ENCODE data around the gene CBLC. TPM values are rescaled to one million over a fixed set of nuclear protein-coding genes. Genes with fewer than 3 reads are reported as not detected.

CBLC gene
- total RNA-seq, 2 experiments from 2014 or later: not detected

- Mint-ChIP-seq H3K4me3 (no peak overlapping the region), H3K27ac (no peak overlapping the region), H3K9me3 (no peaks in the 10 kb centered on the region), H3K4me1 (ENCODE audit: low read depth) (peaks cover 6% of the 10 kb centered on the region), H3K27me3 (peaks cover 6% of the 10 kb centered on the region), H3K36me3 (ENCODE audit: low read depth) (no peaks in the 10 kb centered on the region)
- no peaks in the 10 kb centered on the region for H3K36me3 ChIP-seq (ENCODE audit: insufficient read depth, low read length)
- ChIA-PET POLR2A (interaction anchor here (1.2 kb wide), 1 partner anchor 59 kb away, joined by 3 read pairs; no protein-coding TSS in a partner anchor), CTCF (interaction anchor here (2.9 kb wide), 1 partner anchor 59 kb away, joined by 20 read pairs; no protein-coding TSS in a partner anchor)
- peaks cover 10% of the 10 kb centered on the region for H3K4me1 ChIP-seq (ENCODE audit: insufficient read depth, low read length)
- H3K9me3 ChIP-seq (ENCODE audit: control insufficient read depth in 1 of 2, insufficient read depth in 1 of 2, low read length in 2 of 2): no peaks in the 10 kb centered on the region
- no peak for DNase-seq
- no peak overlapping the region for H3K27ac ChIP-seq (ENCODE audit: low read depth in 1 of 2, low read length in 2 of 2)
- no peak for ATAC-seq (ENCODE audit: poor library complexity)
- no peak overlapping the region for H3K4me3 ChIP-seq (ENCODE audit: low read length)
- intact Hi-C loops (cut with DNase I, micrococcal nuclease): no loop called here
- TF ChIP-seq CTCF (IDR thresholded peaks at IDR 0.05): no peak
- H3K27me3 ChIP-seq (ENCODE audit: control insufficient read depth in 1 of 2, insufficient read depth in 2 of 2, low read length in 2 of 2): peaks cover 0 to 3% of the 10 kb centered on the region in 2 experiments
Observed at GRCh38 chr19:44782729-44783128, 5.0 kb downstream of the CBLC start.

- H3K4me3 Mint-ChIP-seq: no peak overlapping the region
- ATAC-seq (ENCODE audit: poor library complexity) (no peak), DNase-seq (no peak)
- peaks cover 6% of the 10 kb centered on the region for H3K27me3 Mint-ChIP-seq
- H3K4me1 Mint-ChIP-seq (ENCODE audit: low read depth): peaks cover 6% of the 10 kb centered on the region
- no peaks in the 10 kb centered on the region for H3K9me3 ChIP-seq (ENCODE audit: control insufficient read depth in 1 of 2, insufficient read depth in 1 of 2, low read length in 2 of 2)
- peaks cover 7% of the 10 kb centered on the region for H3K4me1 ChIP-seq (ENCODE audit: insufficient read depth, low read length)
- H3K36me3 ChIP-seq (ENCODE audit: insufficient read depth, low read length): no peaks in the 10 kb centered on the region
- no peaks in the 10 kb centered on the region for H3K9me3 Mint-ChIP-seq
- intact Hi-C loops (cut with DNase I, micrococcal nuclease): no loop called here
- no peak overlapping the region for H3K4me3 ChIP-seq (ENCODE audit: low read length)
- CTCF ChIA-PET: interaction anchor here (1.6 to 2.9 kb wide), 3 partner anchors 13 to 60 kb away, joined by 4 to 20 read pairs (median 5); no protein-coding TSS in a partner anchor
- H3K27me3 ChIP-seq (ENCODE audit: control insufficient read depth in 1 of 2, insufficient read depth in 2 of 2, low read length in 2 of 2): peaks cover 0 to 2% of the 10 kb centered on the region in 2 experiments
- TF ChIP-seq CTCF (IDR thresholded peaks at IDR 0.05): no peak
- H3K36me3 Mint-ChIP-seq (ENCODE audit: low read depth): no peaks in the 10 kb centered on the region
- H3K27ac ChIP-seq (ENCODE audit: low read depth in 1 of 2, low read length in 2 of 2): no peak overlapping the region
- POLR2A ChIA-PET: no interaction called here
- no peak overlapping the region for H3K27ac Mint-ChIP-seq
Observed at GRCh38 chr19:44783545-44783944, 5.9 kb downstream of the CBLC start.

- H3K27me3 Mint-ChIP-seq: peaks cover 6% of the 10 kb centered on the region
- no peaks in the 10 kb centered on the region for H3K9me3 ChIP-seq (ENCODE audit: control insufficient read depth in 1 of 2, insufficient read depth in 1 of 2, low read length in 2 of 2)
- H3K9me3 Mint-ChIP-seq: no peaks in the 10 kb centered on the region
- peaks cover 0 to 2% of the 10 kb centered on the region in 2 experiments for H3K27me3 ChIP-seq (ENCODE audit: control insufficient read depth in 1 of 2, insufficient read depth in 2 of 2, low read length in 2 of 2)
- ChIA-PET POLR2A (no interaction called here), CTCF (interaction anchor here (1.6 to 2.9 kb wide), 4 partner anchors 15 to 62 kb away, joined by 4 to 20 read pairs (median 4); no protein-coding TSS in a partner anchor)
- no peak overlapping the region for H3K4me3 ChIP-seq (ENCODE audit: low read length)
- H3K27ac Mint-ChIP-seq: no peak overlapping the region
- no peak for DNase-seq
- no peak for TF ChIP-seq CTCF (IDR thresholded peaks at IDR 0.05)
- no peak overlapping the region for H3K27ac ChIP-seq (ENCODE audit: low read depth in 1 of 2, low read length in 2 of 2)
- intact Hi-C loops (cut with DNase I, micrococcal nuclease): no loop called here
- no peaks in the 10 kb centered on the region for H3K36me3 Mint-ChIP-seq (ENCODE audit: low read depth)
- H3K36me3 ChIP-seq (ENCODE audit: insufficient read depth, low read length): no peaks in the 10 kb centered on the region
- no peak overlapping the region for H3K4me3 Mint-ChIP-seq
- peaks cover 6% of the 10 kb centered on the region for H3K4me1 Mint-ChIP-seq (ENCODE audit: low read depth)
- ATAC-seq (ENCODE audit: poor library complexity): no peak
- peaks cover 7% of the 10 kb centered on the region for H3K4me1 ChIP-seq (ENCODE audit: insufficient read depth, low read length)
Observed at GRCh38 chr19:44785271-44785670, 7.6 kb downstream of the CBLC start.

All from CD4-positive, alpha-beta T cell (primary cell).